Renal cortex interstitium (tissue), 11 donors: Measurements from ENCODE around the gene APOBEC3G. TPM values are rescaled to one million over a fixed set of nuclear protein-coding genes. Genes with fewer than 3 reads are reported as not detected.

ENCODE experiments used
- DNase-seq, 11 donors: peaks; one replicate each; pipeline ENCODE4 v3.0.0-alpha.2; 2013; ENCODE audit warnings: low read depth in 9 of 11, low spot score in 4 of 11; ENCODE audit errors: extremely low read depth in 1 of 11
- polyA plus RNA-seq, 3 donors: library from polyadenylated mRNA; unstranded; fragments of 120-200 nt; gene quantifications; one replicate each; pipeline ENCODE4 v1.2.1, GENCODE V29; 2013; ENCODE audit not compliant: insufficient read length in 3 of 3

APOBEC3G gene
- polyA plus RNA-seq, 3 donors = 5.5 to 8.8 (median 8.3) TPM

DNA sequence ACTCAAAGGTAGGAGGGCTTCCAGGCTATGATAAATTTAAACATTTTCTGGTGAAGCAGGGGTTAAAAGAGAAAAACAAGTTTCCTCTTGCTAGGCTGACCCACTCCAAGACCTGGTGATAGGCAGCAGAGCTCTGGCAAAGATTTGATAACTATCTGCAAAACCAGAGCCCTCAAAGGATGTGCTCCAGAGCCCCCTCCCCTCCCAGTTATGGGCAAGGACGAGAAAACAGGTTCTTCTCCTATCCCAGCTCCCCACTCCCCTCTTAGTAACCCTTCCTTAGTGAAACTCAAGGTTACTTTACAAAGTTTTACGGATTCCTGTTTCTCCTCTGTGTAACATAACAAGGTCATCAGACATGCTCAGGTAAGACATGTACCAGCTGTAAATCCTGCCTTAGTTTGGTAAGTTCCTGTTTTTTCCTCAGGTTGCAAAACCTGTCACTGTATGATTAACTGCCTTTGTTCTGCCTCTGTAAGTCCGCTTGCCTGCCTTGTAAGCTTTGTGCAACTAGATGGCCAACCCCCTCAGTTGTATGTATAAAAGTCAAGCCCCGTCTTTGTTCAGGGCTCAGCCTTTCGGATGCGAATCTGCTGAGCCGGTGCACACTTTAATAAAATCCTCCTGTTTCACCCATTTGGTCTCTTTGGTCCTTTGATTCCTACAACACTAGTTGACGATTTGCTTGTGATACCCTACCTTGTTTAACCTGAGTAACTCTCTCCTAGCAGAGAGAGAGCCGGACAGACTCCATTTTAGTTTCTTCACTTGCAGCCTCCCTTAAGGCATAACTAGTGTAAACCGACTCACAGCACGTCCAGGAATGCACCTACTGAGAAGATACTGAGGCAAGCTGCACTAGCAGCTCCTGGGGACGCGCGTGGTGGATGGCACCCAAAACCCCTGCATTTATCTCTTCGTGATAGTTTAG, 33.8 kb downstream of the APOBEC3G start:
- peak in 4 of 11 donors; percentile 47 to 67 (median 56) for DNase-seq

DNA sequence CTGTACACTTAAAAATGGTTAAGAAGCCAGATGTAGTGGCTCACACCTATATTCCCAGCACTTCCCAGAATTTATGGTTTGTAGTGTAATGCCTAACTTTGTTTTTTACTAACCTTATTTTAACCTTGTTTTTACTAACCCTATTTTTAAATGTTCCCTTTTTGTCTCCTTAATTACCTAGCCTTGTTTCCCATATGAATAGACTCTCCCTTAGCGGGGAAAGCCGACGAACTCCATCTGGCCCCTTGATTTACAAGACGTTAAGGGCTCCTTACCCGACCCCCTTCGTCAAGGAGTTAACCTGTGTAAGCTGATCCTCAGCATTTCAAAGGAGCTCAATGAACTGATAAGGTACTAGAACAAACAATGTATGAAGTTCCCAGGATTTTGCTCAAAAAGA, 37.0 kb downstream of the APOBEC3G start:
- DNase-seq = peak in 4 of 11 donors; percentile 43 to 60 (median 50)

DNA sequence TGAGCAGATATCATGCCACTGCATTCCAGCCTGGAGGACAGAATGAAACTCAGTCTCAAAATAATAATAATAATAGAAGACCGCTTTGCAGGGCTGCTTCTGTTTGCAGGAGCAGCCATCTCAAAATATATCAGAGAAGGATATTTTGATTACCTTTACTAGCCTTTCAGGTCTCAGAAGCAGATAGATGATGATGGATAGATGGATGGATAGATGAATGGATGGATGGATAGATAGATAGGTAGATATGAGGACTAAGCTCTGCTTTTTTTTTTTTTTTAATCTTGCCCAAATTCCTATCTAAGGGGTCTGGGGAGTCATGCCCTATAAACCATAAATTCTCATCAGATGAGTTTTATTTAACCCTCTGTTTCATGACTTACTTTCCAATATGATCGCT, 38.5 kb downstream of the APOBEC3G start:
- DNase-seq = no peak

DNA sequence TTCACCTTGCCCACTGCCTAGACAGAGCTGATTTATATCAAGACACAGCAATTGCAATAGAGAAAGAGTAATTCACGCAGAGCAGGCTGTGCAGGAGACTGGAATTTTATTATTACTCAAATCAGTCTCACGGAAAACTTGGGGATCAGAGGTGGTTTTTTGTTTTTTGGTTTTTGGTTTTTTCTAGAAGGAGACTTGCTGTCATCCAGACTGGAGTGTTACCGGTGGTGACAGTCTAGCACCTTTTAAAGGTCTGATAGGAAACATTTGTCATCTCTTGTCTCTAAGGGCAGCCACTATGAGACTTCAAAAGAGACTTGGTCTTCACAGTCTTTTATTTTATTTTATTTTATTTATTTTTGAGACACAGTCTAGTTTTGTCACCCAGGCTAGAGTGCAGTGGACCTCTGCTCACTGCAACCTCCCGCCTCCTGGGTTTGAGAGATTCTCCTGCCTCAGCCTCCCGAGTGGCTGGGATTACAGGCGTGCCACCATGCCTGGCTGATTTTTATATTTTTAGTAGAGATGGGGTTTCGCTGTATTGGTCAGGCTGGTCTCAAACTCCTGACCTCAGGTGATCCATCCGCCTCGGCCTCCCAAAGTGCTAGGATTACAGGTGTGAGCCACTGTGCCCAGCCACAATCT, 39.0 kb downstream of the APOBEC3G start:
- no peak for DNase-seq

DNA sequence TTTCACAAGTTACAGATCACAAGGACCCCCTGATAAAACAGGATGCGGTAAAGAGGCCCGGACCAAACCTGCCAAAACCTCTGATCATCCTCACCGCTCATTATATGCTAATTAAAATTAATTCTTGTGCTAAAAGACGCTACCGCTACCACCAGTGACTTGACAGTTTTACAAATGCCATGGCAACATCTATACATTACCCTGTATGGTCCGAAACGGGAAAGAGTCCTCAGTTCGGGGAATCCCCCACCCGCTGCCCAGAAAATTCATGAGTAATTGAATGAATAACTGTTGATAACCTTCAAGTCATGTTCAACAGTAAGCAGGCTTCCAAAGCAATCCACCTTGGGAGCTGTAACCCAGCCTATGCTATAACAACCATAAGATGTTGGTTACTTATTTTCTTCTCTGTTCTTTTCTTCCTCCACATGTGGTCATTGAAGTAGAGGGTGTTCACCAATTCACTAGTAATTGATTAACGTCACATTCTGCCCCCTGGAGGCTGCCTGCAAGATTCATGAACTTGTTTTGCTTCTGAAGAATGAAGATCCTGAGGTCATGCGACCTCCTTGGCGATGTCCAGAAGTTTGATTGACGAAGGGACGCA, 40.6 kb downstream of the APOBEC3G start:
- no peak for DNase-seq

DNA sequence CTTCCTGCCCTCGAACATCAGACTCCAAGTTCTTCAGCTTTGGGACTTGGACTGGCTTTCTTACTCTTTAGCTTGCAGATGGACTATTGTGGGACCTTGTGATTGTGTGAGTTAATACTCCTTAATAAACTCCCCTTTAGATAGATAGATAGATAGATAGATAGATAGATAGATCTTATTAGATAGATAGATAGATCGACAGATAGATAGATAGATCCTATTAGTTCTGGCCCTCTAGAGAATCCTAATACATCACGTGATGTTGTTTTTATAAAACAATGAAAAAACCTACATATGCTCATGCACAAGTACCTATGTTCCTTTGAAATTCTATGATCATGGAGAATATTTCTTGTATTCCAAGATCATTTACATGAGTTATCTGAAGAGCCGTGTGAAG, 43.9 kb downstream of the APOBEC3G start:
- no peak for DNase-seq

DNA sequence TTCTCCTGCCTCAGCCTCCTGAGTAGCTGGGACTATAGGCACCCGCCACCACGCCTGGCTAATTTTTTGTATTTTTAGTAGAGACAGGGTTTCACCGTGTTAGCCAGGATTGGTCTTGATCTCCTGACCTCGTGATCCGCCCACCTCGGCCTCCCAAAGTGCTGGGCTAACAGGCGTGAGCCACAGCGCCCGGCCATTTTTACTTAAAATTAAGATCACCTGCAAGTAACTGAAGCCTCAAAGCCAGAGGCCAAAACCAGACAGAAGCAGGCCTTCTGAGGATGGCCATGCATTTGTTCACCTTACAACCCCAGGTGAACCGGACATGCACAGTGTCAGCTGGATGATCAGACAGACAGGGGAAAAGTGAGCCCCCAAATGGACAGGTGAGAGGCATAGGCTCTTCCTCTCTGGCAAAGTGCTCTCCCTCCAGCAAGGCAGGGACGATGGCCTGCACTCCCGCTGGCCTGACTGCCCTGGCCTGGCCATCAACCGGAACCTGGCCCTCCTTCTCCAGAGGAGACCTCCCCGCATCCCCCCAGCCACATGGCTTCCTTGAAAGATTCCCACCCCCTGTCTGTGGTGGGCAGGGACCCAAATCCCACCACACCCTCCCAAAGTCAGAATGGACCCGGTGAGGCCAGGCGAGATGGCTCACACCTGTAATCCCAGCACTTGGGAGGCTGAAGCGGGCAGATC, 45.8 kb downstream of the APOBEC3G start:
- no peak for DNase-seq

DNA sequence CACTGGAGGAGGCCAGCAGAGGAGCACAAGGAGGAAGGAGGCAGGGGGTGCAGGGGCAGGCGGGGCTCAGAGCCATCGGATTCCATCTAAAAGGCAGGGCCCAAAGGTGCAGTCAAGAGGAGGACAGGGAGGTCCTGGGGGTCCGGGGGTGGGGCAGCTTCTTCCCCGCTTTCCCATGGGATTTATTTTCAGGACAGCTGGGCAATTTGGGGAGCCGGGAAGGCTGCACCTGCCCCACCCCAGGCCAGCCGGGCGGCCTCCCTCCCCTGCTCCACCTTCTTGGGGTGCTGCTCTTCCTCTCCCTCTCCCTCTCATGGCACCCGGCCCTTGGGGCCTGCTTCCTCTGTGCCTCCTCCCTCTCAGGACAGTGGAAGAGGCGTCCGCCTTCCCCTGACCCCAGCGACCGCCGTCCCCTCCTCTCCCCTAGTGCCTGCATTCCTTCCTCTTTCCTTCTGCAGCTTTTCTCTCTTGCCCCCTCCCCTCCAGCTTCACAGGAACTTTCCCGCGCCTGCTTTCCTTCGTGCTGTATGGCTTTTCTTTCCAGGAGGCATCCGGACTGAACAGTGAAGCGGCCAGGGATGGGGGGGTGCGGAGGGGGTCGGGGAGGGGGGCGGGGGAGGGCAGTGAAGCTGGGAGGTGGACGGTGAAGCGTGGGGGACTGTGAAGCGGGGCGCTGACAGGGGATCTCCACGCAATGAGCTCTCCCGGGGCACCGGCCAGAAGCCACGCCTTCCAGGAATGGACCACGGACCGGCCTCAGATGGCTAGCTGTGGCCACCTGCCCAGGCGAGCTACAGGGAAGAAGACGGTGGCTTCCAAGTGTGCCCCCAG, 46.9 kb downstream of the APOBEC3G start:
- peak in 1 of 11 donors; percentile 33 for DNase-seq

DNA sequence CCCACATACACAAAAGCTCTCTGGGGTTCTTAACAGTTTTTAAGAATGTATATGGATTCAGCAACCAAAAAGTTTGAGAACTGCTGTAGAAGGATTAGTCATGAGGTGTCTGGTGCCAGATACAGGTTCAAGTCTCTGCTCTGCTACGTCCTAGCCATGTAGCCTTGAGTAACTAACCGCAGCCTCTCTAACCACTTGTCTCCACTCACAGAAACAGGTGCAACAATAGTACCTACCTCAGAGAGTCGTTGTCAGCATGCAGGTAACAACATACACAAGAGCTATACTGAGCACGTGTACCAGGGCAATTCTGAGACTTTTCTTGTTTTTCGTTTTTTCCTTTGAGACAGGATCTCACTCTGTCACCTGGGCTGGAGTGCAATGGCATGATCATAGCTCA, 48.5 kb downstream of the APOBEC3G start:
- no peak for DNase-seq

DNA sequence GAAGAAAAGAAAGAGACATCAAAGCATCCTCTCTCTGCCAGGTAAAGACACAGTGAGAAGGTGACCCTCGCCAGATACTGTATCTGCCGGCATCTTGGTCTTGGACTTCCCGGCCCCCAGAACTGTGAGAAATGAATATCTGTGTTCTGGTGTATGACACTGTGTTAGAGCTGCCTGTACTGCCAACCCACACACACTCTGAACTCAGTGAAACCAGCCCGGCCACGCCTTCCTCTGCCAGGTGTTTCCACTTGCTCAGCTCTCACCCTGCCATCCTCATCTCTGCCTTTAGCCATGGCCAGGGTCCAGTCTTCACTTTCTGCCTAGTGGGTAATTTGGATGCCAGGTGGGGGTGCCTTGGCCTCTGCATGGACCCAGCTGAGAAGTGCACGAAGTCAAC, 51.4 kb downstream of the APOBEC3G start:
- DNase-seq = no peak

DNA sequence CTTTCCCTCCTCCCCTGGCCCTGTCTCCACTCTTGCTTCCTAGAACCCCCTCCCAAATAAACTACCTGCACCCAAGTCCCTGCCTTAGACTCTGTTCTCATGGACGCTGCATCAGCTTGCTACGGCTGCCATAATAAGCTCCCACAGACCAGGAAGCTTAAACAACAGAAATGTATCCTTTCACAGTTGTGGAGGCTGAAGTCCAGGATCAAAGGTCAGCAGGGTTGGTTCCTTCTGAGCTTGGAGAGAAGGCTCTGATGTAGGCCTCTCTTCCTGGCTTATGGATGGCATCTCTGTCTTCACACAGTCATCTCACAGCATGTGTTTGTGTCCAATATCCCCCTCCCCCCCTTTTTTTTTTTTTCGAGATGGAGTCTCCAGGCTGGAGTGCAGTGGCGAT, 52.0 kb downstream of the APOBEC3G start:
- no peak for DNase-seq

DNA sequence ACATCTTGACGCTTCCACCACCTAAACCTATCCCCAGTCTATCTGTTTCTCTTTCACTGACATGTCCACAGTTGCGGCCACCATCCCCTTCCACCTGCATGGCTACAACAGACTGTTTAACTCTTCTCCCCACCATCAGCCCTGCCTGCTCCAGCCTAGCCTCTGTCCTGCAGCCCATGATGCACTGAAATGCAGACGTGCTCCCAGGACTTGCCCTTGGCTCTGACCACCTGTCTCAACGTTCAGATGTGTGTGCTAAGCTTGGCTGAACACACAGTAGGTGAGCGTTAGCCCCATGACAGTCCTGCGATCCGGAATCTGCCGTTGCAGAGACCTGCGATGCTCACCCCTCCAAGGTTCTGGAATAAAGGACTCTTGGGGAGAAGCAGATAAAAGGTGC, 52.7 kb downstream of the APOBEC3G start:
- DNase-seq = no peak

DNA sequence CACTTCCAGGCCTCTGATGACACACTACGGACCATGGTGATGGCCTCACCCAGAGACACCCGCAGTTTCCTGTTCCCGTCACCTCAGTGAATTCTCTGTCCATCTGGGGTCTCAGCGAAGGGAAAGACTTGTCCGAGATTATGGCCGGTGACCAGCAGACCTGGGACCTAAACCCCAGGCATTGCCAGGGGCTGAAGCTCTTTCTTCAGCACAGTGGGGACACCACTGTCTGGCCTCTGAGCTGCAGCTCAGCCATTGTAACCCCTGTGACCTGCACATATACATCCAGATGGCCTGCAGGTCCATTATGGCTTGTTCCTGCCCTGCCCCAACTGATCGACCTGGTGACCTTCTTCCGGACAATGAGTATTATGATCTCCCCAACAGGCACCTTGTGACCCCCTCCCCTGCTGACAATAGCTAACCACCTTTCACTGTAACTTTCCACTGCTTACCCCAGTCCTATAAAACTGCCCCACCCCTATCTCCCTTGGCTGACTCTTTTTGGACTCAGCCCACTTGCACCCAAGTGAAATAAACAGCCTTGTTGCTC, 53.2 kb downstream of the APOBEC3G start:
- no peak for DNase-seq

DNA sequence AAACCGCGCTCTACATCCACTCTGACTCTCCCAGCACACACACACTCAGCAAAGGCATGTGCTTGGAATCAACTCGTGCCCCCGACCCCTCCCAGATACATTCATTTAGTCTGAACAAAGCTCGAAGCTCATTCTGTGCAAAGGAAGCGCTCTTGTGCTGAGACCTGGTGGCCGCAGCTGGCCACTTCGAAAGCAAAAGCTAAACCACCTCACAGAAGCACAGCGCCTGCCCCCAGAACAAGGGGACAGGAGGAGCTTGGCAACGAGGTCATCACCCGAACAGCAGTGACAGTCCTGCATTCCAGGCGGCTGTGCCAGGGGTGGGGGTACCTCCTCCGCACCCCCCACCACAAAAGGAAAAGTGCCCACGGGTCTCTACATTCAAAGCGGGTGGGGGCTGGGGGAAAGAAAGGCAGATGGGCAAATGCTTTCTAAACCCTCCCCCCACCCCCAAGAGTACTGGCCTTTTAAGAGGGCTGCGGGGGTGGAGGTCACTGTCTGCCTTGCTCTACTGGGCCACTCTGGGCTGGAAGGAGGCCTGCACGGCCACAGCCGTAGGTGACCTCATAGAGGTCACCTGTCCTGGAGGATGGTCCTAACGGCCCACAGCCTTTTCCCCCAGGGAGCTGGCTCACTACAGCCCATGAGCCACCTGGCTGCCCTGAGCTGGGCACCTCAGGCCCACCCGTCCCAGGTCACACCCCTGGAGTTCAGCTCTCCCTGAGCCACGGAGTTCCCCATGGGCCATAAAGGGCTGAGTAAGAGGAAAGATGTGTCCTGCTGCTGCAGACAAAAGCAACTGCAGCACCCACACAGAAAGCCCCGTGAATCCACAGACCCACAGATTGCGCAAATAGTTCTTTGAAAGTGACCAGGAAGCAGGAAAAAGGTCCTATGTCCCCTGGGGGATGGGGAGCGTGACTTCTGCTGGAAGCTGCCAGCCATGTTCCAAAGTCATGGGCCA, 54.1 kb downstream of the APOBEC3G start:
- DNase-seq = no peak

DNA sequence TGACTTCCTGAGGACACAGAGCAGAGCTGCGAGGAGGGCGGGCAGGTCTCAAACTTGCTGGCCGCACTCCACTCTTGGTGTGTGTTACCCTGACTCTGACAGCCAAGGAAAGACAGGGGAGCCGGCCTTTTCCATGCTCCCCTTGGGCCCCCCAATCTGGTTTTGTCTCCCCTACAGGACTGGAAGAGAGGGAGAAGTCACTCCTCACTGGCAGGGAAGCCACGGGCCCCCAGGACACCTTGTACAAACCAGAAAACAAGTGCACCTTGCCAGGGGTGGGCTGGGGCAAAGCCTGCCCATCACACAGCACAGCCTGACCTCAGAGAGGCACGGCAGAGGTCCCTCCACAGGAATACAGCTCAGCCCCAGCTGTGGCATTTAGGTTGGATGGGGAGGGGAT, 55.2 kb downstream of the APOBEC3G start:
- no peak for DNase-seq

DNA sequence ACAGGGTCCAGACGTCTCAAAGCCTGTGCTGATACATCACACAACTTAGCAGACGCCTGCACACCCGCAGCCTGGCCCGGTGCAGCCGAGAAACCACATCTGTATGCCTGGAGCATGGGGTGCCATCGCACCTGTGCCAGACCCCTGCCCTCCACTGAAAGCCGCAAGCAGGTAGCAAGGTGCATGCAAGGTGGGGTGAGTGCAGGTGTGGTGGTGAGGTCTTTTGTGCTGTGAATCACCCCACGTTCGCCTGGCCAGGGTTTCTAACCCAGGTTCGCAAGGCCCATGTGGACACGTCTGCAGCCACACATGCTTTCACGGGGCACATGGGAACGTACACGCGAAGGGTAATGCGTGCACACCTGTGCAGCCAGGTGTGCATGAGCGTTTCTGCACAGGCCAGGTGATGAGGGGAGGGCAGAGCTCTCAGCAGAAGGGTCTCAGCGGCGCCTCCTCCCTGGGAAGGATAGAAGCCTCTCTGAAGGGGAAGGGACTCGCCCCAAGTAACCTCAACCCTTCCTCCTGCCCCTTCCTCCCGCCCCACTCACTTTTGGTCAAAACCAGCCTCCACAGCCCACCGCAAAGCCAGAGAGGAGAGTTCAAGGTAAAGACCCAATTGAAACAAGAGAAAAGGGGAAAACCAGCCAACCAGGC, 55.9 kb downstream of the APOBEC3G start:
- no peak for DNase-seq

DNA sequence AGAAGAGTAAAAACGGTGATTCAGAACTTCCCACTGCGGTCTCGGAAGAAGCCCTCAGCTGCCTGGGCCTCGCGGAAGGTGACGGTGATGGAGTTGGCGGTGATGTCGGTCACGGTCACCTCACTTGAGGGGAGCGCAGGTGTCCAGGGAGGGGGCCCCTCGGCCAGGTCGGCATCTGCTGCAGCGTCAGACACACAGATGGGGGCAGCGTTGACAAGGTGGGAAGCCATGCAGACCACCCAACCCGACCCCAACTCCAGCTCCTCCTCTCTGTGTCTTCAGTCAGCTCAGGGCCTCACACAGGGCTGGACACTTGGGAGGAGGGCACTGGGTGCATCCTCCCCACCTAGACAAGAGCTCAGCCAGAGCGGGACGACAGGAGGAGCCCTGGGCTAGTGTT, 56.8 kb downstream of the APOBEC3G start:
- DNase-seq = no peak
